Gastrocnemius medialis (tissue), 4 donors: ENCODE data around the gene MEP1A. TPM values are rescaled to one million over a fixed set of nuclear protein-coding genes. Genes with fewer than 3 reads are reported as not detected.
"Not testable (repeated sequence)": the region's sequence is repeated elsewhere in the genome, so short reads cannot be mapped to it uniquely, and the experiment has no call there.

Source experiments
- ATAC-seq, 2 donors: fragments of 150-250 bp; one replicate each; pipeline ENCODE4 v1.9.1; 2016
- DNase-seq, 2 donors: peaks; one replicate each; pipeline ENCODE4 v3.0.0-alpha.2; 2019
- H3K27ac ChIP-seq, 4 donors: fragments of 200-600 bp; sonication (generic); 1 replicate in 1 of 4; 2 replicates in 3 of 4; pipeline ENCODE4 v1.5.1; 2016 to 2018; ENCODE audit warnings: mild to moderate bottlenecking in 2 of 4, moderate library complexity in 1 of 4
- H3K27me3 ChIP-seq, 3 donors: fragments of 200-600 bp; sonication (generic) in 2 of 3; 1 replicate in 1 of 3; 2 replicates in 2 of 3; pipeline versions ENCODE4 v1.5.1 to v1.6.0; 2016 to 2019; ENCODE audit warnings: mild to moderate bottlenecking in 1 of 3, moderate library complexity in 1 of 3
- H3K36me3 ChIP-seq, 2 donors: fragments of 200-600 bp; sonication (generic) in 1 of 2; one replicate each; pipeline ENCODE4 v1.5.1; 2017 to 2018
- H3K4me1 ChIP-seq, 2 donors: fragments of 200-600 bp; sonication (generic) in 1 of 2; one replicate each; pipeline ENCODE4 v1.5.1; 2016 to 2017; ENCODE audit warnings: mild to moderate bottlenecking in 2 of 2
- H3K4me3 ChIP-seq, 4 donors: fragments of 200-600 bp; sonication (generic) in 3 of 4; 1 replicate in 1 of 4; 2 replicates in 3 of 4; pipeline ENCODE4 v1.5.1; 2016 to 2019; ENCODE audit warnings: mild to moderate bottlenecking in 2 of 4
- H3K9me3 ChIP-seq, 3 donors: fragments of 200-600 bp; sonication (generic) in 2 of 3; 1 replicate in 1 of 3; 2 replicates in 2 of 3; pipeline ENCODE4 v1.5.1; 2016 to 2019
- CTCF ChIP-seq, 5 experiments: fragments of 450-650 bp in 3 of 5; fragments of 200-600 bp in 2 of 5; sonication (generic) in 2 of 5; IDR thresholded peaks in 4 of 5; conservative IDR thresholded peaks in 1 of 5; 1 replicate in 4 of 5; 2 replicates in 1 of 5; pipeline ENCODE4 v1.5.1; 2016 to 2019; ENCODE audit warnings: antibody characterized with exemption in 5 of 5, mild to moderate bottlenecking in 3 of 5, moderate library complexity in 3 of 5
- POLR2A ChIP-seq, 2 donors: fragments of 450-650 bp; IDR thresholded peaks; one replicate each; pipeline ENCODE4 v1.6.1; 2017; ENCODE audit warnings: antibody characterized with exemption in 2 of 2, mild to moderate bottlenecking in 2 of 2, moderate library complexity in 2 of 2
- in situ Hi-C, 4 donors: fragments of 200-750 bp; cut with MboI; loops; one replicate each; pipeline versions ENCODE4 v1.15.0 to v1.8.0; 2017; ENCODE audit warnings: low sequenced_read_pairs in 4 of 4
- intact Hi-C: fragments of 100-400 bp; cut with DNase I; formaldehyde crosslinking; loops from one replicate; pipeline ENCODE4 v1.15.1; 2023; ENCODE audit warnings: low total_unique reads
- total RNA-seq, 4 donors: library from RNA; depleted of rRNA; stranded (reverse); fragments of >200 nt; gene quantifications; one replicate each; pipeline versions ENCODE4 v1.1.0 to v1.2.3, GENCODE V29; 2016

Gene MEP1A
- total RNA-seq, 4 donors from 2014 or later, result 1.00 TPM; not detected in 3

GRCh38 chr6:46773201-46773855 lies 19.9 kb upstream of the MEP1A start:
- H3K4me1 ChIP-seq, result peaks cover 0 to 11% of the 10 kb centered on the region in 2 donors
- H3K27ac ChIP-seq, result no peak overlapping the region
- H3K36me3 ChIP-seq, result no peaks in the 10 kb centered on the region
- TF ChIP-seq CTCF (IDR thresholded peaks at IDR 0.05 in 4 of 5, conservative IDR thresholded peaks at IDR 0.05 in 1 of 5) (no peak), POLR2A (IDR thresholded peaks at IDR 0.05) (no peak)
- H3K27me3 ChIP-seq, result no peaks in the 10 kb centered on the region
- DNase-seq (no peak), ATAC-seq (no peak)
- intact Hi-C loops (no loop called here), in situ Hi-C loops (no loop called here)
- no peak overlapping the region for H3K4me3 ChIP-seq
- no peaks in the 10 kb centered on the region for H3K9me3 ChIP-seq

GRCh38 chr6:46774736-46775135 lies 18.5 kb upstream of the MEP1A start:
- ATAC-seq, H3K9me3 ChIP-seq, H3K36me3 ChIP-seq, intact Hi-C loops, H3K4me3 ChIP-seq, H3K27ac ChIP-seq, in situ Hi-C loops, DNase-seq, H3K27me3 ChIP-seq: not testable (repeated sequence)
- H3K4me1 ChIP-seq, result peaks cover 0 to 11% of the 10 kb centered on the region in 2 donors

GRCh38 chr6:46776070-46776712 lies 17.0 kb upstream of the MEP1A start:
- H3K9me3 ChIP-seq, result no peaks in the 10 kb centered on the region

GRCh38 chr6:46777476-46778346 lies 15.5 kb upstream of the MEP1A start:
- in situ Hi-C loops, result no loop called here
- Histone ChIP-seq H3K27me3 (no peaks in the 10 kb centered on the region), H3K4me1 (peaks cover 0 to 4% of the 10 kb centered on the region in 2 donors), H3K36me3 (no peaks in the 10 kb centered on the region), H3K27ac (no peak overlapping the region), H3K4me3 (no peak overlapping the region), H3K9me3 (no peaks in the 10 kb centered on the region)
- DNase-seq, result no peak
- TF ChIP-seq POLR2A (IDR thresholded peaks at IDR 0.05) (no peak), CTCF (IDR thresholded peaks at IDR 0.05 in 4 of 5, conservative IDR thresholded peaks at IDR 0.05 in 1 of 5) (no peak)
- ATAC-seq, result no peak
- intact Hi-C loops, result no loop called here

More at GRCh38 chr6:46776070-46776712, 17.0 kb upstream of the MEP1A start:
- Histone ChIP-seq H3K4me3 (no peak overlapping the region), H3K4me1 (peaks cover 0 to 11% of the 10 kb centered on the region in 2 donors), H3K36me3 (no peaks in the 10 kb centered on the region), H3K27ac (no peak overlapping the region), H3K27me3 (no peaks in the 10 kb centered on the region)
- no peak for ATAC-seq
- DNase-seq, result no peak
- no peak for TF ChIP-seq CTCF (IDR thresholded peaks at IDR 0.05 in 4 of 5, conservative IDR thresholded peaks at IDR 0.05 in 1 of 5)
- no peak for TF ChIP-seq POLR2A (IDR thresholded peaks at IDR 0.05)
- in situ Hi-C loops (no loop called here), intact Hi-C loops (no loop called here)
